ENCODE measurements around the gene CATSPERD. TPM values are rescaled to one million over a fixed set of nuclear protein-coding genes. Genes with fewer than 3 reads are reported as not detected.
"Not testable (repeated sequence)": the region's sequence is repeated elsewhere in the genome, so short reads cannot be mapped to it uniquely, and the experiment has no call there.

CATSPERD gene
- total RNA-seq, 2 experiments from 2014 or later = not detected

DNA sequence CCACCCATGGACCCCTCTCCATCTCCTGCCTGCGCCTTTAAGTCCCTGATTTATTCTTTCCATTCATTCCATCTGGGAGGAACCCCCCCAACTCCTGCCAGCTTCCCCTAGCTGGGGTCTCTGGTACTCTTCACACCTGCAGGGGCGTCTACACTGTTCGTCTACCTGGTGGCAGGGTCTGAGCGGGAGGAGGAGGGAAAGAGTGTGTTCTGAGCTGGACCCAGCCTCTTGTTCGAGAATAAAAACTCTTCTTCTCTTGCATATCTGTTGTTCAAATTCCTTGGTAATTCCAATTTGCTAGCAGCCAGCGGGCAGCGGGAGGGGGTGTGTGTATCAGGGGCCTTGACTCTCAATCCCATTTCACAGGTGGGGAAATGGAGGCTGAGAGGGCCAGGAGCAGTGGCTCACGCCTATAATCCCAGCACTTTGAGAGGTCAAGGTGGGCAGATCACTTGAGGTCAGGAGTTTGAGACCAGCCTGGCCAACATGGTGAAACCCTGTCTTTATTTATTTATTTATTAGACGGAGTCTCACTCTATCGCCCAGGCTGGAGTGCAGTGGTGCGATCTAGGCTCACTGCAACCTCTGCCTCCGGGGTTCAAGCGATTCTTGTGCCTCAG lies 32.1 kb upstream of the CATSPERD start:
- not testable (repeated sequence) for DNase-seq; ATAC-seq; H3K9me3 Mint-ChIP-seq (ENCODE audit: insufficient read depth); H3K27me3 Mint-ChIP-seq (ENCODE audit: low read depth)
- Mint-ChIP-seq H3K36me3 (ENCODE audit: low read depth) (peaks cover 31% of the 10 kb centered on the region), H3K27ac (peak overlapping the region; percentile 50), H3K4me3 (peak overlapping the region; percentile 48), H3K4me1 (ENCODE audit: low read depth) (peaks cover 40% of the 10 kb centered on the region)
- ChIA-PET CTCF (interaction anchor here (5.0 to 7.5 kb wide), 2 partner anchors 29 to 66 kb away, joined by 63 to 113 read pairs; partner anchors contain the start of genes CATSPERD, LONP1, SAFB and SAFB2), POLR2A (interaction anchor here (1.0 to 3.3 kb wide), 2 partner anchors 30 to 31 kb away, joined by 3 to 11 read pairs; partner anchors contain the start of genes CATSPERD and LONP1)

DNA sequence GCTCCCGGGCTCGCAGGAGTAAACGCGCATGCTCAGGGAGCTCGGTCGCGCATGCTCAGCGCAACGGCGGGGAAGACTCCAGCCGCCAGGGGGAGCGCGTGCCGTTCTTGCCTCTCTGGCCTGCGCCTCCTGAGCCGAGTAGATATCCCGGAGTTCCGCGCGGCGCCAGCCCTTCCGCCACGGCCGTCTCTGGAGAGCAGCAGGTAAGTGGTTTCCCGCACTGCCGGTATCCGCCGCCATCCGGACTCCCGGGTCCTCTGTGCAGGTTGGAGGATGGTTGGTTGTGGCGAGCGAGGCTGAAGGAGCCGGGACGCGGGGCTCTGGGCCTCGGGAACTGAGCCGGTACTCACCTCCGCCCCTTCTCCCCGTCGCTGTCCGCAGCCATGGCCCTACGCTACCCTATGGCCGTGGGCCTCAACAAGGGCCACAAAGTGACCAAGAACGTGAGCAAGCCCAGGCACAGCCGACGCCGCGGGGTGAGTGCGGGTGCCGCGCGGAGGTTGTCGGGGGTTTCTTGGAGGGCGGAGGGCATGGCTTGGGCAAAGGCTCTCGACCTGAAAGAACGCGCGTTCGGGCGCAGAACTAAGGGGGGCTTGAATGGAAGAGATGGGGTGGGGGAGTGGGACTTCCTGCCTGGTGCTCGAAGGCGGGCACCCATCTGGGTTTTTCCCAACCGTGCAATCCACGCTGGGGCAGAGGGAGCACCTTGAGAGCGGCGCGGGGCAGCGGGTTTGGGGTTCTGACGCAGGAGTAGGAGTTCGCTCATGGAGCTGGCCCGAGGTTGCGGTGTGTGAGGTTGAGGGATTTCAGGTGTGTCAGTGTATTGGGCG lies 30.1 kb upstream of the CATSPERD start, which contains the start of gene RPL36:
RPL36 (plus strand) TSS at position 171 of the 830 bp plus-strand sequence; CDS start at position 384, 213 bp downstream.
- H3K27ac Mint-ChIP-seq = peak within 1 kb of the TSS; percentile 95
- ChIA-PET CTCF (interaction anchor here (0.6 to 7.5 kb wide), 21 partner anchors 8 to 881 kb away, joined by 3 to 113 read pairs (median 4); partner anchors contain the start of genes CATSPERD, DUS3L, HSD11B1L and LONP1), POLR2A (interaction anchor here (0.6 to 1.7 kb wide), 19 partner anchors 10 to 1655 kb away, joined by 3 to 21 read pairs (median 3); partner anchors contain the start of genes CATSPERD, LONP1, SAFB and SAFB2)
- peak; percentile 60 for ATAC-seq
- no peaks in the 10 kb centered on the region for H3K9me3 Mint-ChIP-seq (ENCODE audit: insufficient read depth)
- H3K4me1 Mint-ChIP-seq (ENCODE audit: low read depth) = peaks cover 40% of the 10 kb centered on the region
- no peaks in the 10 kb centered on the region for H3K27me3 Mint-ChIP-seq (ENCODE audit: low read depth)
- peak; percentile 99 for DNase-seq
- H3K36me3 Mint-ChIP-seq (ENCODE audit: low read depth) = peaks cover 44% of the 10 kb centered on the region
- peak within 1 kb of the TSS; percentile 97 for H3K4me3 Mint-ChIP-seq

GRCh38 chr19:5690955-5691821 lies 29.2 kb upstream of the CATSPERD start:
- H3K27me3 Mint-ChIP-seq (ENCODE audit: low read depth) = no peaks in the 10 kb centered on the region
- CTCF ChIA-PET = interaction anchor here (0.8 to 7.5 kb wide), 5 partner anchors 8 to 143 kb away, joined by 3 to 113 read pairs (median 4); partner anchors contain the start of genes CATSPERD and LONP1
- H3K27ac Mint-ChIP-seq = peak overlapping the region; percentile 95
- no peaks in the 10 kb centered on the region for H3K9me3 Mint-ChIP-seq (ENCODE audit: insufficient read depth)
- peaks cover 44% of the 10 kb centered on the region for H3K36me3 Mint-ChIP-seq (ENCODE audit: low read depth)
- ATAC-seq (no peak), DNase-seq (peak; percentile 48)
- POLR2A ChIA-PET = interaction anchor here (0.7 to 1.7 kb wide), 11 partner anchors 9 to 1654 kb away, joined by 3 to 21 read pairs (median 4); partner anchors contain the start of genes CATSPERD, LONP1, SAFB and SAFB2
- peaks cover 34% of the 10 kb centered on the region for H3K4me1 Mint-ChIP-seq (ENCODE audit: low read depth)
- H3K4me3 Mint-ChIP-seq = peak overlapping the region; percentile 97

- ATAC-seq (no peak), DNase-seq (no peak)
- POLR2A ChIA-PET = interaction anchor here (0.9 to 1.7 kb wide), 3 partner anchors 23 to 69 kb away, joined by 3 to 21 read pairs (median 5); partner anchors contain the start of genes SAFB and SAFB2
- Mint-ChIP-seq H3K9me3 (ENCODE audit: insufficient read depth) (no peaks in the 10 kb centered on the region), H3K4me1 (ENCODE audit: low read depth) (peaks cover 29% of the 10 kb centered on the region), H3K36me3 (ENCODE audit: low read depth) (peaks cover 48% of the 10 kb centered on the region), H3K4me3 (peak overlapping the region; percentile 97), H3K27ac (peak overlapping the region; percentile 62), H3K27me3 (ENCODE audit: low read depth) (no peaks in the 10 kb centered on the region)
- CTCF ChIA-PET = interaction anchor here (1.2 to 7.5 kb wide), 2 partner anchors 26 to 144 kb away, joined by 4 to 113 read pairs; partner anchors contain the start of genes CATSPERD and LONP1
Observed at GRCh38 chr19:5691822-5692722, 28.4 kb upstream of the CATSPERD start.

DNA sequence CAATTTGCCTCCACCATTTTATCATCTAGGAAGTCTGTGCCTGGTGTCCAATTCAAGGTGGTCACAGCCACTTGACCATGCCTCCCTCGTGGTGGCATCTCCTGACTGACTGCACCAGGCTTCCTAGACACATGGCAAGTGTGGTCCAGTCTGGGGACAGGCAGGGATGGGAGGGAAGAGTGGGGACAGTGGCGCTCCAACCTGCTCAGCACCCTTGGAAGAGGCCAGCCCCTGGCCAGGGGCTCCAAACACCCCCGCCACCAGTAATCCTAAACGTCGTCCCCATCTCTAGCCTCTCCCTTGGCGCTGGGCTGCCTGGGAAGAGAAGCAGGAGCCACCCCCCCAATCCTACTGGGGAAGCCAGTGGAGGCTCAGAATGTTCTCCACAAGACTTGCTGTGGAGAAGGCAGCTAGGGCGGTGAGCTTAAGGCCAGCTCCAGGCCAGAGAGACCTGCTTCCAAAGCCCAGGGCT lies 27.7 kb upstream of the CATSPERD start:
- DNase-seq (no peak), ATAC-seq (no peak)
- ChIA-PET CTCF (no interaction called here), POLR2A (interaction anchor here (0.6 kb wide), 1 partner anchor 28 kb away, joined by 5 read pairs; the partner anchor contains the start of gene CATSPERD)
- Mint-ChIP-seq H3K4me3 (peak overlapping the region; percentile 97), H3K4me1 (ENCODE audit: low read depth) (peaks cover 28% of the 10 kb centered on the region), H3K27ac (peak overlapping the region; percentile 42), H3K36me3 (ENCODE audit: low read depth) (peaks cover 48% of the 10 kb centered on the region), H3K9me3 (ENCODE audit: insufficient read depth) (no peaks in the 10 kb centered on the region), H3K27me3 (ENCODE audit: low read depth) (no peaks in the 10 kb centered on the region)

DNA sequence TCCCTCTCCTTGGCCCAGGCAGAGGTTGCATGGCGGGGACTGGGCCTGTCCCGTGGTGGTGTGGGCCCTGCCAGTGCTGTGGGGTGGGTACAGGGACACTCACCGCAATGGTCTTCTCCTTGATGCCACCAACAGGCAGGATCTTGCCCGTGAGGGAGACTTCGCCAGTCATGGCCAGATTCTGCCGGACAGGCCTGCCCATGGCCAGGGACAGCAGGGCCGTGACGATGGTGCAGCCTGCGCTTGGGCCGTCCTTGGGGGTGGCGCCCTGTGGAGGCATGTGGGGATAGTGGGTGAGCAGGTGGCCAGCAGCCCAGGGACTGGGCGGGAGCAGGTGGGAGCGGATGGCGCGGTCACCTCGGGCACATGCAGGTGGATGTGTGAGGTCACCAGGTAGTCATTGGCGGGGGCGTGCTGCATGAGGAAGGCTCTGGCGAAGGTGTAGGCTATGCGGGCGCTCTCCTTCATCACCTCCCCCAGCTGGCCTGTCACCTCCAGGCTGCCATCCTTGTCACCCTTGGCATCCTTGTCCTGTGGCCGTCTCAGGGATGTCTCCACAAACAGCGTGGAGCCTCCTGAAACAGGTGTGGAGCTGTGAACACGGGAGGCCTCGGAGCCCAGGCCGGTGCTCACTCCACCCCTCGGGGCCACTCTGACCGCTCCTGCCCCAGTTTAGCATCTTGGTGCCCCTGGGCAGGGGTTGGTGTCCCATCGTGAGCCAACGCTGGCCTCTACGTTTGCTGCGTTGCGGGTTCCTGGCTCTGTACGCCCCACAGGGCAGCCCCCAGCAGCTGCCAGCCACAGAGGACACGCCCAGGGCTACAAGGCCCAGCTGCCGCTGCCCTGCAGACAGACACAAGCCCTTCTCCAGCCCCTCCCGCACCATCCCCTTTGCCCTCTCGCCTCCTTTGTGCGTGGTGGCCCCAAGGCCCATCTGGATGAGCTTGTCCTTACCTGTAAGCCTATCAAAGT lies 27.0 kb upstream of the CATSPERD start:
- H3K4me3 Mint-ChIP-seq = no peak overlapping the region
- no peaks in the 10 kb centered on the region for H3K9me3 Mint-ChIP-seq (ENCODE audit: insufficient read depth)
- ChIA-PET POLR2A (interaction anchor here (0.6 kb wide), 1 partner anchor 27 kb away, joined by 5 read pairs; the partner anchor contains the start of gene CATSPERD), CTCF (no interaction called here)
- H3K27me3 Mint-ChIP-seq (ENCODE audit: low read depth) = no peaks in the 10 kb centered on the region
- H3K36me3 Mint-ChIP-seq (ENCODE audit: low read depth) = peaks cover 48% of the 10 kb centered on the region
- H3K27ac Mint-ChIP-seq = peak overlapping the region; percentile 20
- peaks cover 23% of the 10 kb centered on the region for H3K4me1 Mint-ChIP-seq (ENCODE audit: low read depth)
- ATAC-seq (no peak), DNase-seq (no peak)

GRCh38 chr19:5694167-5694955 lies 26.1 kb upstream of the CATSPERD start:
- ATAC-seq = no peak
- CTCF ChIA-PET = no interaction called here
- no peak overlapping the region for H3K4me3 Mint-ChIP-seq
- H3K36me3 Mint-ChIP-seq (ENCODE audit: low read depth) = peaks cover 53% of the 10 kb centered on the region
- H3K27ac Mint-ChIP-seq = peak overlapping the region; percentile 20
- DNase-seq = no peak
- POLR2A ChIA-PET = no interaction called here
- no peaks in the 10 kb centered on the region for H3K9me3 Mint-ChIP-seq (ENCODE audit: insufficient read depth)
- peaks cover 20% of the 10 kb centered on the region for H3K4me1 Mint-ChIP-seq (ENCODE audit: low read depth)
- H3K27me3 Mint-ChIP-seq (ENCODE audit: low read depth) = no peaks in the 10 kb centered on the region

DNA sequence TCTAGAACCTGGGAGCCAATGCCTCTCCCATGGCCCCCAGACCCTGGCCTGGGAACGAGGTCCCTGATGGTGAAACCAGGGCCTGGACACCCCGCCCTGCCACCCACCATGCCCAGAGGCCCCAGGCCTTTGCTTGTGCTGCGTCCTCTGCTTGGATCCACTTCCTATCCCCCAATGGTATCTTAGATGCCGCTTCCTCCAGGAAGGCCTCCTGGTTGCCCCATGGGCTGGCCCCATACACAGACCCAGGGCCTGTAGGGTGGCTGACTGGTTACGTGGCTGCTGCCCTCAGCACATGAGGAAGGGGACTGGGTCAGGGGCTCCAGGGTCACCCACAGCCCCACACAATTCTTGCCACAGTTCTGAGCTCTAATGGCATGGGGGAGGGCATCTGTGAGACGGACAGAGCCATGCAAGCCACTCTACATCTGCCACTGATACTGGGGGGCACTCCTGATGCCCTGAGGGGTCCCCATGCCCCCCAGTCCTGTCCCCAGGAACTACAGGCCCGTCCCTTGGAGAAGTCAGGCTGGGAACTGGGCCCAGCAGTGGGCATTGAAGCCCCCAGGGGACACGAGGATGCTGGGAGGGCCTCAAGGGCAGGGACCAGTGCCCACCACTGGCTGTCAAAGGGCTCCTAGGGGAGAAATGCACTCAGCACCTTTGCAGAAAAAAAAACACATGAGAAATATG lies 25.3 kb upstream of the CATSPERD start:
- peaks cover 51% of the 10 kb centered on the region for H3K36me3 Mint-ChIP-seq (ENCODE audit: low read depth)
- CTCF ChIA-PET = no interaction called here
- POLR2A ChIA-PET = no interaction called here
- H3K4me1 Mint-ChIP-seq (ENCODE audit: low read depth) = peaks cover 15% of the 10 kb centered on the region
- no peaks in the 10 kb centered on the region for H3K27me3 Mint-ChIP-seq (ENCODE audit: low read depth)
- no peak overlapping the region for H3K27ac Mint-ChIP-seq
- H3K9me3 Mint-ChIP-seq (ENCODE audit: insufficient read depth) = no peaks in the 10 kb centered on the region
- no peak for ATAC-seq
- H3K4me3 Mint-ChIP-seq = no peak overlapping the region
- no peak for DNase-seq
